Keratinocyte (primary cell): Measurements from ENCODE around the gene ANKRD30A. TPM values are rescaled to one million over a fixed set of nuclear protein-coding genes. Genes with fewer than 3 reads are reported as not detected.

Experiments
- DNase-seq: peaks from one replicate; pipeline ENCODE4 v3.0.0-alpha.2; 2011; ENCODE audit warnings: low read depth, missing footprints, low spot score
- FAIRE-seq: peaks from 2 replicates; lab custom pipeline; 2011; peaks lifted over from hg19 to GRCh38; lab: Jason Lieb, UNC
- H2AFZ ChIP-seq: 2 replicates; pipeline ENCODE4 v1.6.0; 2012; ENCODE audit warnings: low read length, control low read depth, inconsistent platforms; ENCODE audit not compliant: control insufficient read depth
- H3K27ac ChIP-seq: 2 replicates; pipeline ENCODE4 v1.5.1; 2011; ENCODE audit warnings: low read length; ENCODE audit not compliant: control insufficient read depth, insufficient read depth
- H3K27me3 ChIP-seq: 3 replicates; pipeline ENCODE4 v1.6.0; 2011; ENCODE audit warnings: low read length; ENCODE audit not compliant: control insufficient read depth, insufficient read depth; ENCODE audit errors: extremely low read depth
- H3K36me3 ChIP-seq, 2 experiments: 2 replicates in 1 of 2; 3 replicates in 1 of 2; pipeline ENCODE4 v1.5.1; 2011; ENCODE audit warnings: low read length in 2 of 2, mild to moderate bottlenecking in 1 of 2; ENCODE audit not compliant: control insufficient read depth in 2 of 2, insufficient read depth in 2 of 2; ENCODE audit errors: extremely low read depth in 1 of 2
- H3K4me1 ChIP-seq: 3 replicates; pipeline ENCODE4 v1.5.1; 2011; ENCODE audit warnings: low read length; ENCODE audit not compliant: control insufficient read depth, insufficient read depth; ENCODE audit errors: extremely low read depth
- H3K4me2 ChIP-seq: 3 replicates; pipeline ENCODE4 v1.6.0; 2011; ENCODE audit warnings: low read depth, low read length; ENCODE audit not compliant: control insufficient read depth, insufficient read depth; ENCODE audit errors: extremely low read depth
- H3K4me3 ChIP-seq, 3 experiments: fragments of 200-600 bp in 1 of 3; sonication (generic) in 1 of 3; 2 replicates in 2 of 3; 3 replicates in 1 of 3; pipeline ENCODE4 v1.5.1; 2011 to 2016; ENCODE audit warnings: low read length in 3 of 3, mild to moderate bottlenecking in 3 of 3, control low read depth in 2 of 3, inconsistent platforms in 1 of 3, low read depth in 1 of 3, mixed read lengths in 1 of 3, mixed run types in 1 of 3, moderate library complexity in 1 of 3; ENCODE audit not compliant: control insufficient read depth in 2 of 3, insufficient read depth in 2 of 3; ENCODE audit errors: extremely low read depth in 1 of 3
- H3K79me2 ChIP-seq: 2 replicates; pipeline ENCODE4 v1.6.0; 2012; ENCODE audit warnings: low read length; ENCODE audit not compliant: control insufficient read depth, insufficient read depth
- H3K9ac ChIP-seq: 3 replicates; pipeline ENCODE4 v1.6.0; 2011; ENCODE audit warnings: low read length; ENCODE audit not compliant: control insufficient read depth, insufficient read depth; ENCODE audit errors: extremely low read depth
- H3K9me1 ChIP-seq: 3 replicates; pipeline ENCODE4 v1.6.0; 2011; ENCODE audit warnings: low read length; ENCODE audit not compliant: control insufficient read depth, insufficient read depth; ENCODE audit errors: extremely low read depth
- H3K9me3 ChIP-seq: 2 replicates; pipeline ENCODE4 v1.5.1; 2012; ENCODE audit warnings: low read depth, low read length; ENCODE audit not compliant: control insufficient read depth
- H4K20me1 ChIP-seq: 3 replicates; pipeline ENCODE4 v1.6.0; 2011; ENCODE audit warnings: low read length; ENCODE audit not compliant: control insufficient read depth, insufficient read depth; ENCODE audit errors: extremely low read depth
- EZH2 ChIP-seq: IDR thresholded peaks from one replicate; pipeline ENCODE4 v1.6.1; 2012; ENCODE audit warnings: inconsistent platforms, mild to moderate bottlenecking, low read length, moderate library complexity
- dilution Hi-C: fragments of 300-500 bp; cut with MboI; formaldehyde crosslinking; loops from one replicate; pipeline ENCODE4 v1.7.0; 2020; ENCODE audit warnings: low sequenced_read_pairs; ENCODE audit not compliant: extremely low pct_ligation_motif_present
- polyA plus RNA-seq, 5 experiments: library from polyadenylated mRNA; depleted of rRNA in 3 of 5; stranded (reverse) in 3 of 5; stranded (forward) in 1 of 5; unstranded in 1 of 5; fragments of >200 nt; gene quantifications; 1 replicate in 1 of 5; 2 replicates in 3 of 5; 3 replicates in 1 of 5; pipeline versions ENCODE4 v1.2.1 to v1.2.3, GENCODE V29; 2011 to 2012; ENCODE audit warnings: missing spikeins in 2 of 5, low read depth in 1 of 5, low replicate concordance in 1 of 5
- TF ChIP-seq, protein P1 (sequence below), 3 experiments: IDR thresholded peaks in 1 of 3; conservative IDR thresholded peaks in 1 of 3; optimal IDR thresholded peaks in 1 of 3; 2 replicates in 2 of 3; 3 replicates in 1 of 3; pipeline versions ENCODE3 to v1.5.1; 2011; ENCODE audit warnings: low read length in 3 of 3, mild to moderate bottlenecking in 3 of 3, moderate library complexity in 2 of 3, control low read depth in 1 of 3, inconsistent platforms in 1 of 3; ENCODE audit not compliant: insufficient read depth in 2 of 3; ENCODE audit errors: extremely low read depth in 1 of 3

Gene ANKRD30A
- polyA plus RNA-seq, 1 donor (not counting 4 experiments of a cell fraction or from before 2014, with no cell fraction given) = not detected

DNA sequence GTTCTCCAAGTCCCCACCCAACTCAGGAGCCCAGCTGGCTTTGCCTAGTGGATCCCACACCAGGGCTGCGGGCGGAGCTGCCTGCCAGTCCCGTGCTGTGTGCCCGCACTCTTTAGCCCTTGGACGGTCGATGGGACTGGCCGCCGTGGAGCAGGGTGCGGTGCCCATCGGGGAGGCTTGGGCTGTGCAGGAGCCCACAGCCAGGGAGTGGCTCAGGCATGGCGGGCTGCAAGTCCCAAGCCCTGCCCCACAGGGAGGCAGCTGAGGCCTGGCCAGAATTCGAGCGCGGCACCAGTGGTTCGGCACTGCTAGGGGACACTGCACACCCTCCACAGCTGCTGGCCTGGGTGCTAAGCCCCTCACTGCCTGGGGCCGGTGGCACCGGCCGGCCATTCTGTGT is 159.7 kb downstream of the ANKRD30A start:
- dilution Hi-C loops = no loop called here
- H2AFZ ChIP-seq = no peak overlapping the region
- no peaks in the 10 kb centered on the region for H3K9me1 ChIP-seq
- peaks cover 3% of the 10 kb centered on the region for H3K9me3 ChIP-seq
- H4K20me1 ChIP-seq = no peaks in the 10 kb centered on the region
- no peaks in the 10 kb centered on the region for H3K4me1 ChIP-seq
- FAIRE-seq (no peak), DNase-seq (no peak)
- no peaks in the 10 kb centered on the region for H3K79me2 ChIP-seq
- no peak for TF ChIP-seq EZH2
- TF ChIP-seq, protein P1, sequence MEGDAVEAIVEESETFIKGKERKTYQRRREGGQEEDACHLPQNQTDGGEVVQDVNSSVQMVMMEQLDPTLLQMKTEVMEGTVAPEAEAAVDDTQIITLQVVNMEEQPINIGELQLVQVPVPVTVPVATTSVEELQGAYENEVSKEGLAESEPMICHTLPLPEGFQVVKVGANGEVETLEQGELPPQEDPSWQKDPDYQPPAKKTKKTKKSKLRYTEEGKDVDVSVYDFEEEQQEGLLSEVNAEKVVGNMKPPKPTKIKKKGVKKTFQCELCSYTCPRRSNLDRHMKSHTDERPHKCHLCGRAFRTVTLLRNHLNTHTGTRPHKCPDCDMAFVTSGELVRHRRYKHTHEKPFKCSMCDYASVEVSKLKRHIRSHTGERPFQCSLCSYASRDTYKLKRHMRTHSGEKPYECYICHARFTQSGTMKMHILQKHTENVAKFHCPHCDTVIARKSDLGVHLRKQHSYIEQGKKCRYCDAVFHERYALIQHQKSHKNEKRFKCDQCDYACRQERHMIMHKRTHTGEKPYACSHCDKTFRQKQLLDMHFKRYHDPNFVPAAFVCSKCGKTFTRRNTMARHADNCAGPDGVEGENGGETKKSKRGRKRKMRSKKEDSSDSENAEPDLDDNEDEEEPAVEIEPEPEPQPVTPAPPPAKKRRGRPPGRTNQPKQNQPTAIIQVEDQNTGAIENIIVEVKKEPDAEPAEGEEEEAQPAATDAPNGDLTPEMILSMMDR (optimal IDR thresholded peaks at IDR 0.05 in 1 of 3, IDR thresholded peaks at IDR 0.05 in 1 of 3, conservative IDR thresholded peaks at IDR 0.05 in 1 of 3; ENCODE audit: extremely low read depth in 1 of 3, insufficient read depth in 2 of 3, low read length in 3 of 3) = no peak
- H3K9ac ChIP-seq = no peak overlapping the region
- H3K36me3 ChIP-seq = no peaks in the 10 kb centered on the region
- H3K4me3 ChIP-seq = no peak overlapping the region
- no peaks in the 10 kb centered on the region for H3K27me3 ChIP-seq
- H3K27ac ChIP-seq = no peak overlapping the region
- no peak overlapping the region for H3K4me2 ChIP-seq

GRCh38 chr10:37289833-37290464 is 164.6 kb downstream of the ANKRD30A start:
- DNase-seq = no peak
- H3K9me1 ChIP-seq = no peaks in the 10 kb centered on the region

More at GRCh38 chr10:37289833-37290464, 164.6 kb downstream of the ANKRD30A start:
- no peaks in the 10 kb centered on the region for H3K79me2 ChIP-seq
- H3K4me1 ChIP-seq = no peaks in the 10 kb centered on the region
- H3K9ac ChIP-seq = no peak overlapping the region
- H2AFZ ChIP-seq = no peak overlapping the region
- no peak for FAIRE-seq
- no peaks in the 10 kb centered on the region for H3K27me3 ChIP-seq
- H4K20me1 ChIP-seq = no peaks in the 10 kb centered on the region
- peaks cover 3% of the 10 kb centered on the region for H3K9me3 ChIP-seq
- no peak overlapping the region for H3K4me2 ChIP-seq
- no peak overlapping the region for H3K27ac ChIP-seq
- H3K36me3 ChIP-seq = no peaks in the 10 kb centered on the region
- dilution Hi-C loops = no loop called here
- TF ChIP-seq EZH2 = no peak
- TF ChIP-seq, protein P1 (optimal IDR thresholded peaks at IDR 0.05 in 1 of 3, IDR thresholded peaks at IDR 0.05 in 1 of 3, conservative IDR thresholded peaks at IDR 0.05 in 1 of 3; ENCODE audit: extremely low read depth in 1 of 3, insufficient read depth in 2 of 3, low read length in 3 of 3) = no peak
- H3K4me3 ChIP-seq = no peak overlapping the region
